Activated CD8-positive, alpha-beta memory T cell treated with anti-CD3 and anti-CD28 coated beads for 48 hours (primary cell): ENCODE measurements around the gene SUN2.

Experiments
- DNase-seq, 3 experiments: peaks; one replicate each; pipeline ENCODE4 v3.0.0-alpha.2; 2020; ENCODE audit warnings: low read depth in 2 of 3, low spot score in 2 of 3

The SUN2 gene

DNA sequence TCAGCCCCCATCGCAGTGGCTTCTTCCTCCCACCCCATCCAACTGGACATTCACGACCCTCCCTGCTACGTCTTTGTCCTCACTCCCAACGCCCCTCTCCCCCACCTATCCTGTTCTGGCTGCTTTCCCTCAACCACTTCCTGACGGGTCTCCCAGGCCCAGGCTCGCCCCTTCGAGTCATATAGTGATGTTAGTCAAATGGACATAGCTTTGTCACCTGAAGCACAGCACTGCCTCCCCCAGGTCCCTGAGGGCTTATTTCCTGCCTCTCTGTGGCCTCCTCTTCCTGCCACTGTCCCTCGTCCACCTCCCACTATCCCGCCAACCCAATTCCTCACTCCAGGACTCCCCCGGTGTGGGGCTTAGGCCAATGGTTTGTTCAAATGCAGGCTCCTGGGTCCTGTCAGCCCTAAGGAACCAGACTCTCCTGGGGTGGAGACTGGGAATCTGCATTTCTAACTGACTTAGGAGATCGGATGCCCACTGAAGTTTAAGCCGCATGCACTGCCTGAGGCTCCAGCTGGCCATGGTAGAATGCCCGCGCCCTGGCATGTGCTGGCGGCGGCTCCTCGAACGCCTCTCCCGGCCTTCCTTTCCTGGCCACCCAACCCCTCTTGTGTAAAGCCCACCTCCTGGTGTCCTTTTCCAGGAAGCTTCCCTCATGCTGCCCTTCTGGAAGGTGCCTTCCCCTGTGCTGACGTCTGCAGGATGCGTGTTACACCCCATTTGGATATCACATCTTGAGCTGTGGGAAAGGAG is 18.3 kb downstream of the SUN2 start:
- no peak for DNase-seq

DNA sequence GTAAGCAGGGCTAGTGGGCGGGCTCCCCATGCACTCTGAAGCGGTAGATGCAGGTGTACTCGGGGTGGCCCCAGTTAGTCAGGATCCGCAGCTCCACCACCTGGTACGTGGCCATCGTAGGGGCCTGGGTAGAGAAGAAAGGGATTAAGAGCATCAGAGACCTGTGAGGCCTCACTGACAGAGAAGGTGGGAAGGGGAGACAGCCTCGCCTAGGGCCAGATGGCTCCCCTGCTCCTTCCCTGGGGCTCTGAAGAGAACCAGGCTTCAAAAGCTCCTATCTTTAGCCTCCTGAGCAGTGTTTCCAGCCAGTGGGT is 19.6 kb downstream of the SUN2 start:
- no peak for DNase-seq

DNA sequence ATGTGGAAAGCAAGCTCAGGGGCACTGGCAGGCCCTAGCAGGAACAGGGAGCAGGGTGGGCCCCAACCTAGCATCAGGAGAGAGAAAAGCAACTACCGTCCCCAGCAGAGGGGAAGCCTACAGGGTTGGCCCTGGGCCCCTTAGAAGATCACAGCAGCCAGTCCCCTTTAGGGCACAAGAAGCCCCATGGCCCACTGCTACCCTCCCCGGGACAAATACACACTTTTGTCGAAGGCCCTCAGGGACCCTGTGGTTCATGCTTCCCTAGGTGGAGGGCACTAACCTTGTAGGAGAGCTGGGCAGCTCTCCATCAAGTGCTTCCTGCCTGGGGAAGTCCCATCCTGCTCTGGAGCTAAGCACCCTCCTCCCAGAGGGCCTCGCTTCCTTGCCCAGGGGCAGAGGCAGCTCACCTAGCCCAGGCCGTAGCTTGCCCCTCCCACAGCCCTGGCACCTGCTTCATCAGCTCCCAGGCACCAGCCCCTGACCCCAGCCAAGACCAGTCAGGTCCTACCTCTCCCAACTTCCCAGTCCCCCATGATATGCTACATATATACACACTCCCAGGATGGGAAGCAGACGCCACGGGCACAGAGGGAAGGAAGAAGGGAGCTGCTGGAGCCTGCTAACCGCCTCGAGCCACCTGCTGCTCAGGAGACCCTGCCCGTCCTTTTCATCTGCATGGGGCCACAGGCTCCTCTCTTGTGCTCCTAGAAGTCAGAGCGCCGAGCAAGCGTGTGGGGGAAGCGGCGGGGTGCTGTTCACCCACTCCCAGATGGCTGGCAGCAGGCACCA is 20.1 kb downstream of the SUN2 start:
- DNase-seq: no peak

DNA sequence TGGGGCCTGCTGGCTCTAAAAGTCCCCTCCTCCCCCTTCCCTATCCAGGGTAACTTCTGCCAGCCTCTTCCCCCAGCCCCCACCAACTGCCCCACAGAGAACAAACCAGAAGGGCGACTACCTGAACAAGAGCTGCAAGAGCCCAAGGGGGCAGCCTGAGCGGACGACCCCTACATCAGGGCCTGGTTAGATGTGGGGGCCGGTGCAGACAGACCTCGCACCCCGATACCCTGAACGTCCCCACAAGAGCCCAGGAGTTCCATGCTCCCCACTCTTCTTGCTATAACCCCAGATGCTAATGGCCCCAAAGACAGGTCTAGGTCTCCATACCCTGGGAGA is 20.7 kb downstream of the SUN2 start:
- no peak for DNase-seq

DNA sequence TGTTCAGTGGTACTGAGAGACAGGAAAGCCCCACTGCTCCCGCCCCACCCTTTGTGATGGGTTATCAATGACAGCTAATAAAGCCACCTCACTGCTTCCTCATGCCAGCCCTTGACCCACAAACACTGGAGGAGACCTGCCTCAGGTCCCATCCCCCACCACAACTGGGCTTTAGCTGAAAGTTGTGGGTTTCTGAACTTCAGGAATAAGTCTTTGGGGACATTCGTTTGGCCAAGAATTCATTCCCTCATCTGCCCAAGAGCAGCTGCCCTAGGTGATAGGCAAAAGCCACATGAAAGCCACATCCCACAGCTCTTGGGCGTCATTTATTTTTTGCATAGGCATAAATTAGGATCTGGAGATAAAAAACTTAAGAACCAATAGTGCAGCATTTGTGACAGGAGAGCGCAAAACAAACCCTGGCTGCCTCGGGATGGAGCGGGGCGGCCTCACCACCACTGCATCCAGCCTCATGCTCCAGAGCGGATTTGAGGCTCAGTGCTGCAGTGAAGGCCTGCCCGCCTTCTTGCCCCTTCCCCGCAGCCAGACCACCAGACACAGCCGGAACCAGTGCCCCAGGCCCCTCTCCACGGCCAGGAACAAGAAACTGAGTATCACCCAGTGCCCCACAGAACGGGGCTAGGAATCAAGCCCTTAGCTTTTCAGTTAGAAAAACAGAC is 21.2 kb downstream of the SUN2 start:
- DNase-seq: no peak

DNA sequence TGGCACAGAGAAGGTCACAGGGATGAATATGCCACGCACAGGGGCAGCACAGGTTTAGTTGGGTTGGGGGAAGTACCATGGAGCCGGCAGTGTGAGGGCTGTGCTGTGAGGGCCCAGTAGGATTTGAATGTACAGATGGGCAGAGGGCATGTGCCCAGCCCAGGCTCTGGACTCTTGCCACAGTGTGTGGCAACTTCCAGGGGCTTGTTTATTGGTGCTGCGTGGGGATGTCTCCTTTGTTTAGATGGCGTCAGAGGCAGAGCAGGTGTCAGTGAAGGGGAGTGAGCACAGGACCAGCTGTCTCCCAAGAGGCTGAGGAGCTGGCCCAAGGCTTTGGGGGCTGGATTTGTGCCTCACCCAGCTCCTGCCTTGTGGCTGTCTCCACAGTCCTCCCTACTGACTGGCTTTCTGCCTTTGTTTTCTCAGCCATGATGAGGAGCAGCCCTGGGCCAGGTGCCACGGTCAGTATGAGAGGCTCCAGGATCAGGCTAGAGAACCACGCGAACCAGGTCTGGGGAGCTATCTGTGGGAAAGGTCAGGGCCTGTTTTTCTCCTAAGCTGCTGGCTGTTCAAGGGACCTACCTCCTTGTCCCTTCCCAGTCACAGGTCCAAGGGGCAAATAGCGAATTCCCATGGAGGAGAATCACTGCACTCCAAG is 21.9 kb downstream of the SUN2 start:
- DNase-seq: no peak

DNA sequence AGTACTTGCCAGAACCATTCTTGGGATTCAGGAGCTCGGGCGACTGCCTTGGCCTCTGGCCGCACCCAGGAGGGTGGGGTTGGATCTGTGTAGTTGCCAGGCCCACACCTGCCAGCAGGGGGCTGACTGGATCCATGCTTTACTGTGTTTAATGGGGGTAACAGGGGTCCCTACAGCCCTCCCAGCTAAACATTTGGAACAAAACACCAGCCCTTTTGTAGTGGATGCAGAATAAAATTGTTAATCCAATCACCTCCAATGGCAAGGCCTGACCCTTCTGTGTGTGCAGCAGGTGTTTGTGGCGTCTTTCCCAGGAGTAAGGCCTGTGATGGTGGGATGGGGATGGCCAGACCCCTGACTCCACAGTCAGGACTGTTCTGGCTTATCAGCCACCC is 22.5 kb downstream of the SUN2 start:
- no peak for DNase-seq

DNA sequence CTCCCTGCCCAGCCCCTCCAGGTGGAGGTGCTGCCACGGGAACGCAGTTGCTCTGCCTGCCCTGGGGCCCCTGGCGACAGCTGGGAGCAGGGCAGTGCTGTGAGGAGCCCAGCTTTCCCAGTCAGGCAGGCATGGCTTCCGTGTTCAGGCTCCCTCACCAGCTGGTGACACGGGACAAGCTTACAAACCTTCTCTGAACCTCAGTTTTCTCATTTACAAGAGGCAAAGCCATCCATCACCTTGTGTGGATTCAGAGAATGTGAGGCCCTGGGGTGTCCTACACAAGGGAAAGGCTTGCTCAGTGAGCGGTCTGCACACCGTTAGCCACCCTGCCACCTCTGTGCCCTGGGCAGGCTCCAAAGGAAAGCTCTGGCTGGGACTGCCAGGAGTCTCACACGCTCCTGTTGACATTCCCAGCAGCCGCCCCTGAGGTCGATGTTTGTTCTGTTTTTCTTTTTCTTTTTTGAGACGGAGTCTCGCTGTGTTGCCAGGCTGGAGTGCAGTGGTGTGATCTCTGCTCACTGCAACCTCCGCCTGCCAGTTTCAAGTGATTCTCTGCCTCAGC is 23.5 kb downstream of the SUN2 start:
- no peak for DNase-seq

DNA sequence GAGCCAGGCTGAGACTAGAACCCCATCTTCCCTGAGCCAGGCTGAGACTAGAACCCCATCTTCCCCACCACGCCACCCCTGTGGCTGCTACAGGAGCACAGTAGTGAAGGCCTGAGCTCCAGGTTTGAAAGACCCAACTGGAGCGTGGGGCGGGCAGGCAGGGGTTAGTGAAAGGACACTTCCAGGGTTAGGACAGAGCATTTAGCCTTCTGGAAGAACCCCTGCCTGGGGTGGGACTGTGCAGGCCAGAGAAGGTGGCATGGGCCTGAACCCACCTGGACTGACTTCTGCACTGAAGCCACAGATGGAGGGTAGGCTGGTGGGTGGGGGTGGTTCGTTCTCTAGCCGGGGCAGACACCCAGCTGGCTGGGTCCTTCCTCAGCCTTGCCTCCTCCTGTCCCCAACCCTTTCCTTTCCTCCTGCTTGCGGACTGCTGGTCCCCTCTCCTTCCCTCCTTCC is 24.1 kb downstream of the SUN2 start:
- DNase-seq: no peak

DNA sequence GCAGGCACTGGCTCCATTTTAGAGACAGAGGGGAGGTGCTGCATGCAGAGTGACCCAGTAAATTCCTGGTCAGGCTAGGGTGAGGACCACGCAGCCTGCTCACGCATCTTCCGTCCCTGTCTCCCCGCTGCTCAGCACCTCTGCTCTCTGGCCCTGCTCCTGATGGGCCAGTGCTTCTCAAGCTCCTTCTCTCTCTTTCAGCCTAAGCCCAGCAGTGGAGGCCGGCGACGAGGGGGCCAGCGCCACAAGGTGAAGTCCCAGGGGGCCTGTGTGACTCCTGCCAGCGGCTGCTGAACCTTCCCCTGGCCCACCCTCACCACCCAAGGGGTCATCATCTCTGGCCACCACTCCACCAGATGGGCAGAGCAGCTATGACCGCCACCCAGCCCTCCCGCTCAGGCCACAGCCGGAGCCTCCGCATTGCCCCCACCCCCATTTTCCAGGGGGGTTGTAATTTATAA is 25.4 kb downstream of the SUN2 start:
- DNase-seq: no peak

DNA sequence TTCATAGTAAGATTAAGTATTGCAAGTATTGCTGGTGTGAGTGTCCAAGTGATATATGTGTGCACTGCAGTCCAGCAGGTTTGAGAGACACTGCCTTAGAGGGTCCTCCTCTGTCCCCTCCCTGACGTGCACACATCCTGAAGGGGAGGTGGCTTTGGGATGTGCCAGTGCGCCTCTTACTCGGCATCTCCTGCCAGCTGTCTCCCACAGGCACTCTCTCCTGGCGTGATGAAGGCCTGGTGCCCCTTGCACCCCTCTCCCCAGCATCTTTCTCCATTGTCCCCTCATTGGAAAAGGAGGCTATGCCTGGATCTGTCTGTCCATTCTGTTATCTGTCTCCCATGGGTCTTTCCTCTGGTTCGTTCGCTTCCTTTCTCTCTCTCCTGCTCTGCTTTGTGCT is 25.9 kb downstream of the SUN2 start:
- no peak for DNase-seq

DNA sequence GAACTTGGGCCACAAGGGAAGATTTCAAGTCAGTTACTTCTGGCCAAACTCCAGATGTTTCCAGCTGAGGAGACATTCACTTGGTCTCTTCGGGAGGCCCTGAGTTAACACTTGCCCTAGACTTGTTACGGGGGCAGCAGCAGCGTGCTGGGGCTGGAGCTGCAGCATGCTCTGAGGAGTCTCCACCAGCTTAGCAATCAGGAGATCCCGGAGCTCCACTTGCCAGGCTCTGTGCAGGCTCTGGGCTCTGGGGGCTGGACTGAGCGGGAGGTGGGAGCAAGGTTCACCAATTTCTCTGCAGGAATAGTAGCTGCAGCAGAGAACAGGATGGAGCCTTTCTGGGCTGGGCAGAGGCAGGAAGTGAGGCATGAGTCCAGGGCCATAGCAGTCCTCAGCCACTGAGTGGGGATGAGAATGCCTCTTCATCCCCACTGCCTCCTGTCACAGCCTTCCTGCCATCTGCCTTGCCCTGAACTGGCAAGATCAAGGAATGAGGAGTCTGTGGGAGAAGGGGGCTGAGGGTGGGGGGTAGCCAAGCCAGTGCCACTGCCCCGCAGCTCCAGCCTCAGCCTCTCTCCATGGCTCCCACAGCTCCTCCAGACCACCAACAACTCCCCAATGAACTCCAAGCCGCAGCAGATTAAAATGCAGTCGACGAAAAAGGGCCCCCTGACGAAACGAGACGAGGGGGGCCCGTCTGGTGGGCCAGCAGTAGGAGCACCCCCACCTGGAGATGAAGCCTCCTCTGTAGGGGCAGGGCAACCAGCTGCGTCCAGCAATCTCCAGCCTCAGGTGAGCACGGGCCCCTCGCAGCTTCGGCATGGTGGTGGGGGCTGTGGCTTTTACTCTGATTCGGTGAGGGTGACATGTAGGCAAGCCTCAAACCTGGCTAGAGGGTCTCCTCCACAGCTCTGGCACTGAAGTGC is 26.7 kb downstream of the SUN2 start:
- DNase-seq: no peak

DNA sequence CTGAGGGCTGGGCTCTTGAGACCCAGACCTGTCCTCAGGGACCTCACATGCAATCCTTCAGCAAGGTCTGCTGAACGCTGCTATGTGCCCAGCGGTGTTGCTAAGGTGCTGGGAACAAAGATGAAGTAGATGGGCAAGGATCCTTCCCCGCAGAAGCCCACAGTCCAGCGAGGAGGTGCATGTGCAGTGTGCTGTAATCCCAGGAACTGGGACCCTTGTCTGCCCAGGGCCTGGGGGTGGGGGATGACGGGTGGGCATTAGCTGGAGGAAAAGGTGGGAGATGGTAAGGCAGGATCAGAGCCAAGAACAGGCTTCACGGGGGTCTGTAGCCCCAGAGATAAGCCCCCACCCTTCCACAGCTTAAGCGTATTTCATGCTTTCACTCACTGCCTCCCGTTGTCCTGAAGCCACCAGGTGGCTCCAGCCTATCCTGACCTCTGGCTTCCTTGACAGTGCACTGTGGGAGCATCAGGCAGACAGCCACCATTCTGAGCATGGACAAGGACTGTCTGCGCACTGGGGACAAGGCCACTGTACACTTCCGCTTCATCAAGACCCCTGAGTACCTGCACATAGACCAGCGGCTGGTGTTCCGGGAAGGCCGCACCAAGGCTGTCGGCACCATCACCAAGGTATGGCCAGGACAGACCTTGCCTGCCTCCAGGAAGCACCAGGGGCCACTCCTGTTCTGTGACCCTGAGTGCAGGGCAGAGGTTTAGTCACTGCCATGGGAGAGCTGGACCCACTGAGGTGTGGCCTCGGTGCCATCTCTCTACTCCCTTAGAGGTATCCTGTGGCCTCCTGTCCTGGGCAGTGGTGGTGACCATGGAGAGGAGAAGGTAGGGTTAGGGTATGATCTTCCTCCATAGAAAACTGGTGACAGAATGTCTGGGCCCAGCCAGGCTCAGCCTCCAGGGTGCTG is 28.0 kb downstream of the SUN2 start:
- DNase-seq: no peak

DNA sequence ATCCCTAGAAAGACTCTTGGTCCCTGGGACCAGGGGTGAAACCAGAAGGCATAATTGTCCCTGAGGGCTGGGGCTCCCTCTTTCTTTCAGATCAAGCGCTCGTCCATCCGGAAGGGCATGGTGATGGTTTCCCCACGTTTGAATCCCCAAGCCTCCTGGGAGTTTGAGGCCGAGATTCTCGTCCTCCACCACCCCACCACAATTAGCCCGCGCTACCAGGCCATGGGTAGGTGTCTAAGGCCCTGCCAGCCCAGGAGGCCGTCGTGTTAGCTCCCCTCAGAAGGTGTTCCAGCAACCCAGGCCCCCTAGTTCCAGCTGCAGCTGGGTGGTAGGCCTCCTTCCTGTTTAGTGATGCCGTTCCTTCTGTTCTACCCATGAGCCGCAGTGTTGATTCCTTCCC is 28.7 kb downstream of the SUN2 start:
- DNase-seq: no peak

DNA sequence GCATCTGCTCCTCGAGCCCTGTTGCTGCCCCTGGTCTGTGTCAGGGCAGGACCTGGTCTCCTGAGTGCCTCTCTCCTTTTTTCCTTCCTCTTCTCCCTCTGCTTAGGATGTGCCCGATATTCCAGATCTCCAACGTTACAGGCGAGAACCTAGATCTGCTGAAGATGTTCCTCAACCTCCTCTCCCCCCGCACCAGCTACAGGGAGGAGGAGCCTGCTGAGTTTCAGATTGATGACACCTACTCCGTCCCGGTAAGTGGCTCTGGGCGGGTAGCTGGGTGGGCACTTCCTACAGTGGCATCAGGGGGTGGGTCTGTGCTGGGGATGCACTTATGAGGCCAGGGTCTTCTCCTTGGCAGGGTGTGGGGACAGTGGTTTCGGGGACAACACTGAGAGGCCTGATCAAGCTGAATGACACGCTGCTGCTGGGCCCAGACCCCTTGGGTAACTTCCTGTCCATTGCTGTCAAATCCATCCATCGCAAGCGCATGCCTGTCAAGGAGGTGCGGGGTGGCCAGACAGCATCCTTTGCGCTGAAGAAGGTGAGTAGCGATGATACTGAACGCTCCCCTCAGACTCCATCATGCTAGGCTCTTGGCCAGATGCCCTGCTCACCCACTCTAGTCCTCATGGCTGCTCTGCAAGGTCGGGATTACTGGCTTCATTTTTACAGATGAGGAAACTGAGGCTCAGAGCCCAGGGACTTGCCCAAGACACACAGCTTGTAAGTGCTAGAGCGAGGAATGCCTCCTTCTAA is 29.7 kb downstream of the SUN2 start:
- no peak for DNase-seq

DNA sequence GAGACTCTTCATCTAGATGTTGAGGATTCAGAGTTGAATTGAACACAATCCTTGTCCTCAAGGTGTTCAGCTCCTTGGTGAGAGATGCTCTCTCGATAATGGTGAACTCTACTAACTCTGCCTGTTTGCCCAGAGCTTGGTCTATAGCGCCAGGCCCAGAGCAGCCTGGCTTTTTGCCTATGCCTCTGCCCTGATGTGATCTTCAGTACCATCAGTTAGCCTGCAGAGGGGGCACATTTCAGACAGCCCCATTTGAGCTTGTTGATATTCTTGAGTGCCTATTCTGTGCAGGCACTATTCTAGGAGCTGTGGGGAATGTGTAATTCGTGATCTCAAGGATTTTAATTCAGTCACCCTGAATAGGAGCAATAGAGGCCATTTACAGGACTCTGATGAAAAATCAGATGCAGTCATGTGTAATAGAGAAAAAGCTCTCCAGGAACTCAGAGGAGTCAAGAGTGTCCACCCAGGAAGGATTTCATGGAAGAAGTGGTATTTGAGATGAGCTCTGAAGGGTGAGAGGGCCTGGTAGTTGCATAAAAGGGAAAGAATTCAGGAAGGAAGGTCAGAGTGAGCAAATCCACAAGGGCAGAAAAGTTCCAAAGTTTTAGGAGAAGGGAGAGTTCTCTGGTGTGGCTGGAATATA is 30.7 kb downstream of the SUN2 start:
- no peak for DNase-seq

DNA sequence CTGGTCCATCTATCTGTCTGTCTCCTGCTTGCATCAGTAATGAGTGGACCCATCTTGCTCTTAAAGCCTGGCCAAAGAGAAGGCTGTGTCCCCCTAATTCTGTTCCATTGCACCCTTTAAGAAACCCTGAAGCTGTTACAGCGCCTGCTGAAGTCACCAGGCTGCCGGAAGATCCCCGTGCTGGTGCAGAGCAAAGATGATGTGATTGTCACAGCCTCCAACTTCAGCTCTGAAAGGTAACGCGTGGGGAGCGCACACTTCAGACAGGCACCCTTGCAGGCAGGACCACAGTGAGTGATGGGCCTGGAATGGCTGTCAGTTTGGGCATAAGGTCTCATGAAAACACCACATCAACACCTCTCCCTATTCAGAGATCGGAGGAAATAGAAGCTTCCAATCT is 31.6 kb downstream of the SUN2 start:
- DNase-seq: no peak

DNA sequence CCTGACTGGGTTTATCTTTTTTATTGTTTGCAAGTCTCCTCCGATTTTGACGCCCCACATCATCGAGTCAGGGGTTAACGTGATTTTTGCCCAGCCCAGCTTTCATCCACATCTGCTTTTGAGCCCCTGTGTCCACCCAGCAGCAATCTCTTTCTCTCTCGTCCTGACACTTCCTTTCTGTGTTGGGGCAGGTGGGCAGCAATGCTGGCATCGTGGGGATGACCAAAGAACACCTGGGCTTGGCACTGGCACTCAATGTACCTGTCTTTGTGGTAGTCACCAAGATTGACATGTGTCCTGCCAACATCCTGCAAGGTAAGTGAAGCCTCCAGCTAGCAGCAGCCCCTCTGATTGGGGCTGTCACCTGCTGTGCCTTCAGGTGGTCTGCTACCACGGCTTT is 34.2 kb downstream of the SUN2 start:
- no peak for DNase-seq
